ENCODE measurements around the gene SHISA4. TPM values are rescaled to one million over a fixed set of nuclear protein-coding genes. Genes with fewer than 3 reads are reported as not detected.

Gene SHISA4
- total and polyA plus RNA-seq, 2 donors (not counting 3 experiments of a cell fraction or from before 2014, with no cell fraction given) = 25.6 to 78.2 TPM

GRCh38 chr1:201840055-201840454, 48.6 kb upstream of the SHISA4 start:
- H2AFZ ChIP-seq (ENCODE audit: low read depth, low read length) = no peak overlapping the region
- H3K9me1 ChIP-seq (replicated peaks; ENCODE audit: control insufficient read depth, extremely low read depth, insufficient read depth, low read length) = no peaks in the 10 kb centered on the region
- H3K27ac ChIP-seq (ENCODE audit: insufficient read depth, low read depth, low read length) = no peak overlapping the region
- H3K79me2 ChIP-seq (ENCODE audit: control insufficient read depth, insufficient read depth, low read length) = peaks cover 95% of the 10 kb centered on the region
- TF ChIP-seq POLR2AphosphoS5 (IDR thresholded peaks at IDR 0.05; ENCODE audit: insufficient read depth, low read depth, low read length) (no peak), GATA2 (IDR thresholded peaks at IDR 0.05; ENCODE audit: insufficient read depth, insufficient read length, low read depth, low read length) (no peak), POLR2A (IDR thresholded peaks at IDR 0.05; ENCODE audit: low read depth, low read length) (no peak)
- CTCF ChIA-PET = interaction anchor here (1.5 kb wide), 1 partner anchor 38 kb away, joined by 4 read pairs; no protein-coding TSS in a partner anchor
- H3K9ac ChIP-seq (replicated peaks; ENCODE audit: extremely low read depth, insufficient read depth, low read length) = no peak overlapping the region
- peaks cover 7% of the 10 kb centered on the region for H3K4me1 ChIP-seq (ENCODE audit: control insufficient read depth, extremely low read depth, insufficient read depth, low read length)
- no peak overlapping the region for H3K4me2 ChIP-seq (ENCODE audit: insufficient read depth, low read length)
- FAIRE-seq (no peak), DNase-seq (ENCODE audit: low read depth, low spot score) (no peak)
- H3K4me3 ChIP-seq (replicated peaks in 1 of 3; ENCODE audit: insufficient read depth in 1 of 3, low read depth in 1 of 3, low read length in 3 of 3) = no peak overlapping the region
- no peaks in the 10 kb centered on the region for H3K27me3 ChIP-seq (ENCODE audit: control insufficient read depth in 2 of 2, insufficient read depth in 2 of 2, low read length in 2 of 2)
- peaks cover 0 to 3% of the 10 kb centered on the region in 2 experiments for H3K36me3 ChIP-seq (ENCODE audit: control insufficient read depth in 2 of 2, extremely low read depth in 1 of 2, insufficient read depth in 2 of 2, low read length in 2 of 2)
- dilution Hi-C loops (cut with MboI; ENCODE audit: extremely low pct_ligation_motif_present, low sequenced_read_pairs) (no loop called here), intact Hi-C loops (cut with micrococcal nuclease) (no loop called here)
- no TSS peak for BruUV-seq (replicated peaks)
- no peaks in the 10 kb centered on the region for H3K9me3 ChIP-seq (replicated peaks; ENCODE audit: control insufficient read depth, insufficient read depth, low read length)
- POLR2A ChIA-PET = no interaction called here
- H4K20me1 ChIP-seq (replicated peaks; ENCODE audit: control insufficient read depth, extremely low read depth, insufficient read depth, low read length) = peaks cover 5% of the 10 kb centered on the region

DNA sequence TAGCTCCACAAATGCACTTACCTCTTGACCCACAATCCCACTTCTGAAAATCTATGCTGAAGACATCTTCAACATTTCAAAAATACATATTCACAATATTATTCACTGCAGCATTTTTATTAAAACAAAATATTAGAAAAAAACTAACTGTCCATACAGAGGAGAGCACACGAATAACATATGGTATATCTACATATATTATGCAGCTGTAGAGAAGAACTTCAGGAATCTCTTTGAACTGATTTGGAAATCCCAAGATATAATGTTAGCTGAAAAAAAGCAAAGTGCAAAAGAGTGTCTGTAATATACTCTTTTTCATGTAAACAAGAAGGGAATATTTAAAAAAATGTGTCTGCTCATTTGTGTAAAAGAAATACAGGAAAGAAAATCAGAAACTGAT, 48.2 kb upstream of the SHISA4 start:
- Histone ChIP-seq H3K4me1 (ENCODE audit: control insufficient read depth, extremely low read depth, insufficient read depth, low read length) (peaks cover 7% of the 10 kb centered on the region), H4K20me1 (replicated peaks; ENCODE audit: control insufficient read depth, extremely low read depth, insufficient read depth, low read length) (peaks cover 5% of the 10 kb centered on the region), H3K79me2 (ENCODE audit: control insufficient read depth, insufficient read depth, low read length) (peaks cover 94% of the 10 kb centered on the region), H3K27ac (ENCODE audit: insufficient read depth, low read depth, low read length) (no peak overlapping the region), H3K9me3 (replicated peaks; ENCODE audit: control insufficient read depth, insufficient read depth, low read length) (no peaks in the 10 kb centered on the region), H2AFZ (ENCODE audit: low read depth, low read length) (no peak overlapping the region), H3K4me2 (ENCODE audit: insufficient read depth, low read length) (no peak overlapping the region), H3K9me1 (replicated peaks; ENCODE audit: control insufficient read depth, extremely low read depth, insufficient read depth, low read length) (no peaks in the 10 kb centered on the region), H3K9ac (replicated peaks; ENCODE audit: extremely low read depth, insufficient read depth, low read length) (no peak overlapping the region), H3K27me3 (ENCODE audit: control insufficient read depth in 2 of 2, insufficient read depth in 2 of 2, low read length in 2 of 2) (no peaks in the 10 kb centered on the region), H3K36me3 (ENCODE audit: control insufficient read depth in 2 of 2, extremely low read depth in 1 of 2, insufficient read depth in 2 of 2, low read length in 2 of 2) (peaks cover 0 to 3% of the 10 kb centered on the region in 2 experiments), H3K4me3 (replicated peaks in 1 of 3; ENCODE audit: insufficient read depth in 1 of 3, low read depth in 1 of 3, low read length in 3 of 3) (no peak overlapping the region)
- POLR2A ChIA-PET = no interaction called here
- FAIRE-seq (no peak), DNase-seq (ENCODE audit: low read depth, low spot score) (no peak)
- TF ChIP-seq EZH2 (IDR thresholded peaks at IDR 0.05; ENCODE audit: borderline replicate concordance, low read depth, low read length, severe bottlenecking) = no peak
- TF ChIP-seq, protein P1, sequence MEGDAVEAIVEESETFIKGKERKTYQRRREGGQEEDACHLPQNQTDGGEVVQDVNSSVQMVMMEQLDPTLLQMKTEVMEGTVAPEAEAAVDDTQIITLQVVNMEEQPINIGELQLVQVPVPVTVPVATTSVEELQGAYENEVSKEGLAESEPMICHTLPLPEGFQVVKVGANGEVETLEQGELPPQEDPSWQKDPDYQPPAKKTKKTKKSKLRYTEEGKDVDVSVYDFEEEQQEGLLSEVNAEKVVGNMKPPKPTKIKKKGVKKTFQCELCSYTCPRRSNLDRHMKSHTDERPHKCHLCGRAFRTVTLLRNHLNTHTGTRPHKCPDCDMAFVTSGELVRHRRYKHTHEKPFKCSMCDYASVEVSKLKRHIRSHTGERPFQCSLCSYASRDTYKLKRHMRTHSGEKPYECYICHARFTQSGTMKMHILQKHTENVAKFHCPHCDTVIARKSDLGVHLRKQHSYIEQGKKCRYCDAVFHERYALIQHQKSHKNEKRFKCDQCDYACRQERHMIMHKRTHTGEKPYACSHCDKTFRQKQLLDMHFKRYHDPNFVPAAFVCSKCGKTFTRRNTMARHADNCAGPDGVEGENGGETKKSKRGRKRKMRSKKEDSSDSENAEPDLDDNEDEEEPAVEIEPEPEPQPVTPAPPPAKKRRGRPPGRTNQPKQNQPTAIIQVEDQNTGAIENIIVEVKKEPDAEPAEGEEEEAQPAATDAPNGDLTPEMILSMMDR (IDR thresholded peaks at IDR 0.05; ENCODE audit: extremely low read depth in 1 of 2, insufficient read depth in 1 of 2, low read depth in 1 of 2, low read length in 2 of 2) = no peak
- TF ChIP-seq MYC (IDR thresholded peaks at IDR 0.05; ENCODE audit: low read depth, low read length) = no peak
- no peak for TF ChIP-seq POLR2AphosphoS5 (IDR thresholded peaks at IDR 0.05; ENCODE audit: insufficient read depth, low read depth, low read length)
- no peak for TF ChIP-seq JUN (IDR thresholded peaks at IDR 0.05; ENCODE audit: borderline replicate concordance, insufficient read depth, insufficient read length, low read depth)
- TF ChIP-seq FOS (IDR thresholded peaks at IDR 0.05; ENCODE audit: borderline replicate concordance, insufficient read depth, low read length) = no peak
- no peak for TF ChIP-seq GATA2 (IDR thresholded peaks at IDR 0.05; ENCODE audit: insufficient read depth, insufficient read length, low read depth, low read length)
- dilution Hi-C loops (cut with MboI; ENCODE audit: extremely low pct_ligation_motif_present, low sequenced_read_pairs) = no loop called here
- BruUV-seq (replicated peaks) = no TSS peak
- intact Hi-C loops (cut with micrococcal nuclease) = no loop called here
- CTCF ChIA-PET = interaction anchor here (1.5 kb wide), 1 partner anchor 37 kb away, joined by 4 read pairs; no protein-coding TSS in a partner anchor
